Adipose tissue (tissue), 3 donors: Measurements from ENCODE around the gene PKNOX2. TPM values are rescaled to one million over a fixed set of nuclear protein-coding genes. Genes with fewer than 3 reads are reported as not detected.

ENCODE experiments used
- H3K27ac ChIP-seq: one replicate; pipeline ENCODE4 v1.5.1; 2013; ENCODE audit warnings: low read depth, low read length
- WGBS, 3 donors: extraction: QIAGEN DNeasy Blood & Tissue Kit; methylation state at CpG; one replicate each; pipeline ENCODE4 v1.1.7; 2013; 5-methylcytosine and 5-hydroxymethylcytosine counted together
- polyA plus RNA-seq, 3 donors: library from polyadenylated mRNA; stranded (reverse); fragments of 200-250 nt; gene quantifications; one replicate each; pipeline ENCODE4 v1.2.3, GENCODE V29; 2013
- donor health status: healthy with polysubstance abuse.
- donor health status: Bipolar disorder and iron deficiency.
- donor health status: healthy.

PKNOX2 gene
- polyA plus RNA-seq, 3 donors, result 0.77 to 3.5 (median 1.3) TPM

GRCh38 chr11:125348141-125348651 is 183.6 kb downstream of the PKNOX2 start:
- H3K27ac ChIP-seq, result no peak overlapping the region
- 76 to 83% (median 80%) methylated on average over 13 of the region's 13 CpGs for WGBS, 3 donors

GRCh38 chr11:125348674-125349309 is 184.2 kb downstream of the PKNOX2 start:
- no peak overlapping the region for H3K27ac ChIP-seq
- 20 to 24% (median 20%) methylated on average over 9 of the region's 9 CpGs for WGBS, 3 donors

- no peak overlapping the region for H3K27ac ChIP-seq
Observed at GRCh38 chr11:125350206-125351032, 185.9 kb downstream of the PKNOX2 start.

GRCh38 chr11:125351033-125351867 is 186.7 kb downstream of the PKNOX2 start:
- no peak overlapping the region for H3K27ac ChIP-seq
- 77 to 88% (median 82%) methylated on average over 30 to 32 of the region's 32 CpGs for whole genome bisulfite sequencing, 3 donors

More at GRCh38 chr11:125350206-125351032, 185.9 kb downstream of the PKNOX2 start:
- WGBS, 3 donors, result 87 to 93% (median 93%) methylated on average over 18 to 21 of the region's 21 CpGs

- WGBS, 3 donors, result 81 to 93% (median 83%) methylated on average over 6 of the region's 6 CpGs
- H3K27ac ChIP-seq, result no peak overlapping the region
Observed at GRCh38 chr11:125351868-125352250, 187.3 kb downstream of the PKNOX2 start.

- H3K27ac ChIP-seq, result no peak overlapping the region
- 72 to 92% (median 81%) methylated on average over 2 of the region's 2 CpGs for WGBS, 3 donors
Observed at GRCh38 chr11:125356797-125357196, 192.2 kb downstream of the PKNOX2 start.

- WGBS, 3 donors, result 89 to 93% (median 91%) methylated on average over 8 of the region's 8 CpGs
- no peak overlapping the region for H3K27ac ChIP-seq
Observed at GRCh38 chr11:125357551-125357950, 193.0 kb downstream of the PKNOX2 start.

GRCh38 chr11:125358254-125358840 is 193.8 kb downstream of the PKNOX2 start:
- WGBS, 3 donors, result 81 to 90% (median 82%) methylated on average over 6 of the region's 6 CpGs
- H3K27ac ChIP-seq, result no peak overlapping the region

GRCh38 chr11:125359130-125359529 is 194.6 kb downstream of the PKNOX2 start:
- 91 to 97% (median 95%) methylated on average over 9 of the region's 9 CpGs for WGBS, 3 donors
- no peak overlapping the region for H3K27ac ChIP-seq

- H3K27ac ChIP-seq, result no peak overlapping the region
- WGBS, 3 donors, result 77 to 95% (median 88%) methylated on average over 7 of the region's 7 CpGs
Observed at GRCh38 chr11:125360066-125360465, 195.5 kb downstream of the PKNOX2 start.

- H3K27ac ChIP-seq, result no peak overlapping the region
- WGBS, 3 donors, result 77 to 87% (median 83%) methylated on average over 11 of the region's 11 CpGs
Observed at GRCh38 chr11:125364121-125364826, 199.7 kb downstream of the PKNOX2 start.

GRCh38 chr11:125365196-125365931 is 200.8 kb downstream of the PKNOX2 start:
- WGBS, 3 donors, result 55 to 72% (median 64%) methylated on average over 7 of the region's 7 CpGs
- no peak overlapping the region for H3K27ac ChIP-seq

GRCh38 chr11:125367710-125368109 is 203.2 kb downstream of the PKNOX2 start:
- no peak overlapping the region for H3K27ac ChIP-seq
- WGBS, 3 donors, result 89 to 93% (median 89%) methylated on average over 8 of the region's 8 CpGs

GRCh38 chr11:125368757-125369156 is 204.2 kb downstream of the PKNOX2 start:
- no peak overlapping the region for H3K27ac ChIP-seq
- WGBS, 3 donors, result 75 to 93% (median 87%) methylated on average over 4 of the region's 4 CpGs

GRCh38 chr11:125369808-125370207 is 205.3 kb downstream of the PKNOX2 start:
- H3K27ac ChIP-seq, result no peak overlapping the region

GRCh38 chr11:125370561-125371389 is 206.2 kb downstream of the PKNOX2 start:
- no peak overlapping the region for H3K27ac ChIP-seq

More at GRCh38 chr11:125369808-125370207, 205.3 kb downstream of the PKNOX2 start:
- WGBS, 3 donors, result 84 to 94% (median 92%) methylated on average over 6 of the region's 6 CpGs

More at GRCh38 chr11:125370561-125371389, 206.2 kb downstream of the PKNOX2 start:
- 60 to 79% (median 61%) methylated on average over 18 of the region's 18 CpGs for WGBS, 3 donors
